Measurements from ENCODE around the gene GRAMD2A.

- TF ChIP-seq CTCF (IDR thresholded peaks at IDR 0.05) (no peak), ZFX (IDR thresholded peaks at IDR 0.05; ENCODE audit: borderline replicate concordance) (no peak)
Measured at GRCh38 chr15:72227720-72228119, 30.1 kb upstream of the GRAMD2A start.

Data from 22Rv1 (cell line).